ENCODE data around the gene CLDND2. TPM values are rescaled to one million over a fixed set of nuclear protein-coding genes. Genes with fewer than 3 reads are reported as not detected.

The CLDND2 gene
- total and polyA plus RNA-seq, 2 of the 8 experiments (the other 6 are each of a cell fraction or from before 2014, with no cell fraction given), result 0.21 to 0.56 TPM

GRCh38 chr19:51359294-51359693 is 9.5 kb downstream of the CLDND2 start:
- Histone ChIP-seq H3K79me1 (ENCODE audit: low read depth, low read length) (no peaks in the 10 kb centered on the region), H3K9me3 (ENCODE audit: insufficient read depth in 2 of 2, low read depth in 1 of 2, low read length in 1 of 2) (no peaks in the 10 kb centered on the region), H2BK120ac (replicated peaks; ENCODE audit: low read depth, low read length) (no peak overlapping the region), H2BK12ac (ENCODE audit: low read depth, low read length) (no peak overlapping the region), H3K23ac (ENCODE audit: insufficient read length) (no peak overlapping the region), H3K4me1 (replicated peaks in 1 of 4; ENCODE audit: control insufficient read depth in 3 of 4, insufficient read depth in 4 of 4, low read length in 3 of 4) (peaks cover 3 to 5% (median 4%) of the 10 kb centered on the region in 4 experiments), H3K4me2 (ENCODE audit: insufficient read depth in 1 of 2, low read depth in 2 of 2, low read length in 2 of 2) (no peak overlapping the region), H3K4me3 (ENCODE audit: extremely low read depth in 1 of 4, insufficient read depth in 2 of 4, low read depth in 3 of 4, low read length in 4 of 4) (no peak overlapping the region), H2BK20ac (ENCODE audit: low read length) (no peak overlapping the region), H2BK15ac (ENCODE audit: low read length) (no peak overlapping the region), H2AFZ (ENCODE audit: low read length) (no peak overlapping the region), H3K79me2 (ENCODE audit: control insufficient read depth in 1 of 2, insufficient read depth in 2 of 2, low read length in 2 of 2) (no peaks in the 10 kb centered on the region), H3K4ac (replicated peaks; ENCODE audit: insufficient read length, low read depth, low read length) (no peak overlapping the region), H4K91ac (replicated peaks; ENCODE audit: insufficient read length, low read length) (no peak overlapping the region), H3K14ac (ENCODE audit: insufficient read length) (no peak overlapping the region), H4K5ac (ENCODE audit: insufficient read length, low read depth, low read length) (no peak overlapping the region), H3K23me2 (ENCODE audit: low read depth, low read length) (no peaks in the 10 kb centered on the region), H4K20me1 (replicated peaks in 1 of 2; ENCODE audit: control insufficient read depth in 1 of 2, insufficient read depth in 2 of 2, low read length in 2 of 2) (no peaks in the 10 kb centered on the region), H3K27me3 (replicated peaks in 1 of 4; ENCODE audit: control insufficient read depth in 3 of 4, extremely low read depth in 1 of 4, insufficient read depth in 3 of 4, low read length in 3 of 4) (no peaks in the 10 kb centered on the region), H3K56ac (replicated peaks; ENCODE audit: insufficient read length, low read depth, low read length) (no peak overlapping the region), H3K18ac (ENCODE audit: extremely low read depth, low read length) (no peak overlapping the region), H2BK5ac (ENCODE audit: low read depth, low read length) (no peak overlapping the region), H3K36me3 (ENCODE audit: control insufficient read depth in 2 of 4, insufficient read depth in 4 of 4, low read length in 3 of 4) (no peaks in the 10 kb centered on the region), H2AK5ac (ENCODE audit: low read depth, low read length) (no peak overlapping the region), H4K8ac (ENCODE audit: extremely low read depth, insufficient read depth, low read length) (no peak overlapping the region), H3K9ac (replicated peaks in 1 of 4; ENCODE audit: extremely low read depth in 1 of 4, low read depth in 3 of 4, low read length in 3 of 4) (no peak overlapping the region), H3K27ac (ENCODE audit: low read depth, low read length) (no peak overlapping the region)
- ChIA-PET CTCF (ENCODE audit: partially characterized antibody) (interaction anchor here (0.5 to 2.2 kb wide), 11 partner anchors 9 to 300 kb away, joined by 3 to 7 read pairs (median 5); no protein-coding TSS in a partner anchor), POLR2A (ENCODE audit: partially characterized antibody) (interaction anchor here (0.7 to 1.6 kb wide), 4 partner anchors 19 to 38 kb away, joined by 3 to 5 read pairs (median 4); no protein-coding TSS in a partner anchor)
- 80% methylated on average over 4 of the region's 4 CpGs; no CpG with 5 or more reads in 1 of the 2 experiments for WGBS, 2 experiments (ENCODE audit: extremely low coverage in 1 of 2, insufficient coverage in 1 of 2, insufficient read length in 1 of 2, insufficient replicate concordance in 2 of 2, low coverage in 1 of 2, low lambda C conversion rate in 2 of 2, missing lambda C conversion rate in 1 of 2)
- no peak for FAIRE-seq
- no peak for DNase-seq (ENCODE audit: low read depth in 1 of 2, low spot score in 2 of 2)
- TF ChIP-seq EP300 (IDR thresholded peaks at IDR 0.05; ENCODE audit: borderline replicate concordance in 1 of 2, low read depth in 2 of 2, low read length in 2 of 2) (no peak), CTBP2 (IDR thresholded peaks at IDR 0.05; ENCODE audit: borderline replicate concordance, insufficient read depth, insufficient read length, low read length) (no peak), YY1 (IDR thresholded peaks at IDR 0.05; ENCODE audit: low read depth, low read length) (no peak), KDM5A (IDR thresholded peaks at IDR 0.05; ENCODE audit: low read length) (no peak), EZH2 (IDR thresholded peaks at IDR 0.05; ENCODE audit: low read depth, low read length, severe bottlenecking) (no peak), MAX (IDR thresholded peaks at IDR 0.05) (no peak), CREB1 (IDR thresholded peaks at IDR 0.05) (no peak), USF2 (IDR thresholded peaks at IDR 0.05; ENCODE audit: low read length) (no peak), ASH2L (IDR thresholded peaks at IDR 0.05; ENCODE audit: low read length) (no peak), CEBPB (IDR thresholded peaks at IDR 0.05; ENCODE audit: low read depth, low read length) (no peak), SIRT6 (IDR thresholded peaks at IDR 0.05; ENCODE audit: low read length) (no peak), SIX5 (IDR thresholded peaks at IDR 0.05; ENCODE audit: low read depth, low read length) (no peak), PHF8 (conservative IDR thresholded peaks at IDR 0.05; ENCODE audit: low read depth, low read length) (no peak), KDM4A (IDR thresholded peaks at IDR 0.05; ENCODE audit: low read depth, low read length, severe bottlenecking) (no peak)

Data from H1 (cell line).